Measurements from ENCODE around the gene CYS1. TPM values are rescaled to one million over a fixed set of nuclear protein-coding genes. Genes with fewer than 3 reads are reported as not detected.

Gene CYS1
- total RNA-seq, 2 donors from 2014 or later, result 0.29 to 0.44 TPM

DNA sequence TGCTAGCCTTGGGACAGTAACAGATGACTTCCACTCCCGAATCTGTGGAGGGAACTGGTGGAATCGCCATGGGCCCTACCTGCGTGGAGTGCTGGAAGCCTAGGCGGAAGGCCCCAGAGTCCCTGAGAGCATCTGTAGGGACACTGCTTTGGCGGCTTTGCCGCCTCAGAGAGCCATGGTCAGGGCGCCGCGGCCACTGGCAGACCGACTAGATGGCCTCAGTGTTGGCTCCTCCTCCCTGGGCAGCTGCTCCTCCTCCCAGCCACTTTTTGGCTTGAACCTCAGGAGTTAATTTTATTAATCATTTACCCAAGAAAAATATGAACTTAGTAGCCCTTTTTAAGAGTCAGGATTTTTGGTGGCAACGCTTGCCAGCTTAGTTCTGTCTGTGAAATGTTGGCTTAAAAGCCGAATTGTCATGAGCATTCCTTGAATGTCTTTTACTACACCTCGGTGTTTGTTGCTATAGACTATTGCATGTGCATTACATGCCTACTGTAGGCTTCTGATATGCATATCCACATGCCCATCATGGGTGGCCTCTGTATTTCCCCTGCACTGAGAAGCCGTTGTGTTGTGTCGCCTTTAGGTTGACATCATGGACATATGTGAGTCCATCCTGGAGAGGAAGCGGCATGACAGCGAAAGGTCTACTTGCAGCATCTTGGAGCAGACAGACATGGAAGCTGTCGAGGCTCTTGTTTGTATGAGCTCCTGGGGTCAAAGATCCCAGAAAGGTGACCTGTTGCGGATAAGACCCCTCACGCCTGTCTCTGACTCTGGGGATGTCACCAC is 34.5 kb downstream of the CYS1 start:
- no peak overlapping the region for H3K27ac Mint-ChIP-seq
- H3K9ac ChIP-seq (ENCODE audit: extremely low read depth, low read length, poor library complexity, severe bottlenecking), result no peak overlapping the region
- H3K4me1 Mint-ChIP-seq, result no peaks in the 10 kb centered on the region
- peaks cover 19% of the 10 kb centered on the region for H3K36me3 Mint-ChIP-seq (ENCODE audit: low read depth)
- no peak overlapping the region for H3K4me3 Mint-ChIP-seq
- WGBS, 2 experiments (ENCODE audit: insufficient coverage in 1 of 2, insufficient read length in 1 of 2), result 95 to 99% methylated on average over 15 to 20 of the region's 20 CpGs
- H3K27me3 Mint-ChIP-seq (ENCODE audit: insufficient read depth), result peaks cover 21% of the 10 kb centered on the region
- peak; percentile 48 for DNase-seq
- no peak overlapping the region for H3K27ac ChIP-seq (ENCODE audit: low read depth, low read length)
- H3K36me3 ChIP-seq (ENCODE audit: control insufficient read depth, insufficient read depth, low read length), result peaks cover 14% of the 10 kb centered on the region
- no peak overlapping the region for H3K4me3 ChIP-seq (ENCODE audit: low read length)
- TF ChIP-seq, protein P1, sequence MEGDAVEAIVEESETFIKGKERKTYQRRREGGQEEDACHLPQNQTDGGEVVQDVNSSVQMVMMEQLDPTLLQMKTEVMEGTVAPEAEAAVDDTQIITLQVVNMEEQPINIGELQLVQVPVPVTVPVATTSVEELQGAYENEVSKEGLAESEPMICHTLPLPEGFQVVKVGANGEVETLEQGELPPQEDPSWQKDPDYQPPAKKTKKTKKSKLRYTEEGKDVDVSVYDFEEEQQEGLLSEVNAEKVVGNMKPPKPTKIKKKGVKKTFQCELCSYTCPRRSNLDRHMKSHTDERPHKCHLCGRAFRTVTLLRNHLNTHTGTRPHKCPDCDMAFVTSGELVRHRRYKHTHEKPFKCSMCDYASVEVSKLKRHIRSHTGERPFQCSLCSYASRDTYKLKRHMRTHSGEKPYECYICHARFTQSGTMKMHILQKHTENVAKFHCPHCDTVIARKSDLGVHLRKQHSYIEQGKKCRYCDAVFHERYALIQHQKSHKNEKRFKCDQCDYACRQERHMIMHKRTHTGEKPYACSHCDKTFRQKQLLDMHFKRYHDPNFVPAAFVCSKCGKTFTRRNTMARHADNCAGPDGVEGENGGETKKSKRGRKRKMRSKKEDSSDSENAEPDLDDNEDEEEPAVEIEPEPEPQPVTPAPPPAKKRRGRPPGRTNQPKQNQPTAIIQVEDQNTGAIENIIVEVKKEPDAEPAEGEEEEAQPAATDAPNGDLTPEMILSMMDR (conservative IDR thresholded peaks at IDR 0.05), result no peak
- H3K27me3 ChIP-seq (ENCODE audit: control insufficient read depth, insufficient read depth, low read length, poor library complexity, severe bottlenecking), result no peaks in the 10 kb centered on the region
- H3K9me3 ChIP-seq (ENCODE audit: control insufficient read depth, low read length), result no peaks in the 10 kb centered on the region
- H3K4me1 ChIP-seq (ENCODE audit: control insufficient read depth, insufficient read depth, low read length), result no peaks in the 10 kb centered on the region
- no peaks in the 10 kb centered on the region for H3K9me3 Mint-ChIP-seq

DNA sequence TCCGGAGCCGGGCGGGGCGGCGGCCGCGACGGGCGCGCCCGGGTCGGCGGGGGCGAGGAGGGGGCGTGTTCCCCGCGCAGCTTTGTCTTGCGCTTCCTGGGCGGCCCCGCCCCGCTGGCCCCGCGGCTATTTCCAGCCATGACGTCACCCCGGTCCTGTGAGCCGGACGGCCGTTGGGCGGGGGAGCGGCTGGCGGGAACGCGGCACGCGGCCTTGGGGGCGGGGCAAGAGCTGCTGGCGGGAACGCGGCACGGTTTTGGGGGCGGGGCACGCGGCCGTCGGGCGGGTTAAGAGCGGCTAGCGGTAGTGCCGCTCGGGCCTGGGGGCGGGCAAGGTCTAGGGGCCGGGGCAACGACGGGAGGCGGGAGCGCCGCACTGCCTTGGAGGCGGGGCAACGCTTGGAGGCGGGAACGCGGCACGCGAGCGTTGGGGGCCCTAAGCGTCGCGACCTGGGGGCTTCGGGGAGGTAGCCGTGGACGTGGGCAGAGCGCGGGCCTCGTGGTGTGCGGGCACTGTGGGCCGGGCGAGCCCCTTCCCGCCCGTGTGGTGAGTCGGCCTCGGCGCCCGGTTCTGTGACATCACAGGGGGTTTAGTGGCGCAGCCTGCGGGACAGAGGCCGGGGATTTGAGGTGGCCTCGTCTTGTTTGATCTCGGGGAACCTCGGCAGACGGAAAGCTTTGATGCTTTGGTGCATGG is 36.2 kb downstream of the CYS1 start:
- Histone ChIP-seq H3K4me3 (ENCODE audit: low read length) (peak overlapping the region; percentile 65), H3K4me1 (ENCODE audit: control insufficient read depth, insufficient read depth, low read length) (no peaks in the 10 kb centered on the region), H3K9ac (ENCODE audit: extremely low read depth, low read length, poor library complexity, severe bottlenecking) (peak overlapping the region; percentile 41), H3K27ac (ENCODE audit: low read depth, low read length) (peak overlapping the region; percentile 96), H3K9me3 (ENCODE audit: control insufficient read depth, low read length) (no peaks in the 10 kb centered on the region), H3K36me3 (ENCODE audit: control insufficient read depth, insufficient read depth, low read length) (peaks cover 2% of the 10 kb centered on the region), H3K27me3 (ENCODE audit: control insufficient read depth, insufficient read depth, low read length, poor library complexity, severe bottlenecking) (no peaks in the 10 kb centered on the region)
- Mint-ChIP-seq H3K4me1 (no peaks in the 10 kb centered on the region), H3K27ac (no peak overlapping the region), H3K9me3 (no peaks in the 10 kb centered on the region), H3K27me3 (ENCODE audit: insufficient read depth) (peaks cover 27% of the 10 kb centered on the region), H3K36me3 (ENCODE audit: low read depth) (peaks cover 13% of the 10 kb centered on the region), H3K4me3 (peak overlapping the region; percentile 44)
- WGBS, 2 experiments (ENCODE audit: insufficient coverage in 1 of 2, insufficient read length in 1 of 2), result 21 to 30% methylated on average over 24 to 90 of the region's 90 CpGs
- TF ChIP-seq, protein P1 (conservative IDR thresholded peaks at IDR 0.05), result no peak
- DNase-seq, result peak; percentile 97

GRCh38 chr2:10043256-10043905 is 36.8 kb downstream of the CYS1 start, which contains the start of gene KLF11:
Gene KLF11 (plus strand): TSS chr2:10043550. CDS start chr2:10043717, 167 bp downstream.
- TF ChIP-seq, protein P1 (conservative IDR thresholded peaks at IDR 0.05), result no peak
- Mint-ChIP-seq H3K36me3 (ENCODE audit: low read depth) (peaks cover 12% of the 10 kb centered on the region), H3K27ac (peak within 1 kb of the TSS; percentile 87), H3K4me1 (no peaks in the 10 kb centered on the region), H3K27me3 (ENCODE audit: insufficient read depth) (peaks cover 27% of the 10 kb centered on the region), H3K4me3 (peak within 1 kb of the TSS; percentile 69), H3K9me3 (no peaks in the 10 kb centered on the region)
- 0 to 1% methylated on average over 18 to 104 of the region's 104 CpGs for WGBS, 2 experiments (ENCODE audit: insufficient coverage in 1 of 2, insufficient read length in 1 of 2)
- H3K36me3 ChIP-seq (ENCODE audit: control insufficient read depth, insufficient read depth, low read length), result no peaks in the 10 kb centered on the region
- no peaks in the 10 kb centered on the region for H3K9me3 ChIP-seq (ENCODE audit: control insufficient read depth, low read length)
- DNase-seq, result peak; percentile 95
- no peaks in the 10 kb centered on the region for H3K4me1 ChIP-seq (ENCODE audit: control insufficient read depth, insufficient read depth, low read length)
- peak within 1 kb of the TSS; percentile 96 for H3K27ac ChIP-seq (ENCODE audit: low read depth, low read length)
- peak within 1 kb of the TSS; percentile 71 for H3K9ac ChIP-seq (ENCODE audit: extremely low read depth, low read length, poor library complexity, severe bottlenecking)
- H3K27me3 ChIP-seq (ENCODE audit: control insufficient read depth, insufficient read depth, low read length, poor library complexity, severe bottlenecking), result no peaks in the 10 kb centered on the region
- peak within 1 kb of the TSS; percentile 81 for H3K4me3 ChIP-seq (ENCODE audit: low read length)

All from endodermal cell (in vitro differentiated cells).